ENCODE results near the gene RASAL2. TPM values are rescaled to one million over a fixed set of nuclear protein-coding genes. Genes with fewer than 3 reads are reported as not detected.

The RASAL2 gene
- total RNA-seq, 1 experiment from 2014 or later: 36.8 TPM

GRCh38 chr1:178050084-178050483 lies 43.8 kb upstream of the RASAL2 start:
- Mint-ChIP-seq H3K4me1 (ENCODE audit: low read depth, unreplicated experiment) (peaks cover 14% of the 10 kb centered on the region), H3K4me3 (ENCODE audit: unreplicated experiment) (no peak overlapping the region), H3K27ac (ENCODE audit: unreplicated experiment) (no peak overlapping the region), H3K9me3 (ENCODE audit: unreplicated experiment) (no peaks in the 10 kb centered on the region), H3K36me3 (ENCODE audit: insufficient read depth, unreplicated experiment) (no peaks in the 10 kb centered on the region), H3K27me3 (ENCODE audit: insufficient read depth, unreplicated experiment) (no peaks in the 10 kb centered on the region)
- intact Hi-C loops (cut with micrococcal nuclease; ENCODE audit: unreplicated experiment): no loop called here
- Histone ChIP-seq H3K36me3 (ENCODE audit: control insufficient read depth, insufficient read depth, low read length) (no peaks in the 10 kb centered on the region), H3K27me3 (replicated peaks; ENCODE audit: control insufficient read depth, insufficient read depth, low read length) (no peaks in the 10 kb centered on the region), H3K4me3 (ENCODE audit: low read depth, low read length) (no peak overlapping the region), H3K4me1 (peaks cover 16% of the 10 kb centered on the region), H3K9me3 (no peaks in the 10 kb centered on the region; the same call in 1 of the 2 replicates)
- no TSS peak for BruUV-seq (replicated peaks)
- DNase-seq: no peak
- ChIA-PET POLR2A (no interaction called here), CTCF (no interaction called here)
- TF ChIP-seq, protein P1, sequence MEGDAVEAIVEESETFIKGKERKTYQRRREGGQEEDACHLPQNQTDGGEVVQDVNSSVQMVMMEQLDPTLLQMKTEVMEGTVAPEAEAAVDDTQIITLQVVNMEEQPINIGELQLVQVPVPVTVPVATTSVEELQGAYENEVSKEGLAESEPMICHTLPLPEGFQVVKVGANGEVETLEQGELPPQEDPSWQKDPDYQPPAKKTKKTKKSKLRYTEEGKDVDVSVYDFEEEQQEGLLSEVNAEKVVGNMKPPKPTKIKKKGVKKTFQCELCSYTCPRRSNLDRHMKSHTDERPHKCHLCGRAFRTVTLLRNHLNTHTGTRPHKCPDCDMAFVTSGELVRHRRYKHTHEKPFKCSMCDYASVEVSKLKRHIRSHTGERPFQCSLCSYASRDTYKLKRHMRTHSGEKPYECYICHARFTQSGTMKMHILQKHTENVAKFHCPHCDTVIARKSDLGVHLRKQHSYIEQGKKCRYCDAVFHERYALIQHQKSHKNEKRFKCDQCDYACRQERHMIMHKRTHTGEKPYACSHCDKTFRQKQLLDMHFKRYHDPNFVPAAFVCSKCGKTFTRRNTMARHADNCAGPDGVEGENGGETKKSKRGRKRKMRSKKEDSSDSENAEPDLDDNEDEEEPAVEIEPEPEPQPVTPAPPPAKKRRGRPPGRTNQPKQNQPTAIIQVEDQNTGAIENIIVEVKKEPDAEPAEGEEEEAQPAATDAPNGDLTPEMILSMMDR (IDR thresholded peaks at IDR 0.05; ENCODE audit: insufficient read depth in 1 of 2, low read depth in 1 of 2, low read length in 1 of 2, severe bottlenecking in 1 of 2, unreplicated experiment in 1 of 2): no peak

- Mint-ChIP-seq H3K36me3 (ENCODE audit: insufficient read depth, unreplicated experiment) (no peaks in the 10 kb centered on the region), H3K4me1 (ENCODE audit: low read depth, unreplicated experiment) (peaks cover 18% of the 10 kb centered on the region), H3K27me3 (ENCODE audit: insufficient read depth, unreplicated experiment) (no peaks in the 10 kb centered on the region), H3K9me3 (ENCODE audit: unreplicated experiment) (no peaks in the 10 kb centered on the region), H3K4me3 (ENCODE audit: unreplicated experiment) (no peak overlapping the region), H3K27ac (ENCODE audit: unreplicated experiment) (no peak overlapping the region)
- TF ChIP-seq, protein P1 (IDR thresholded peaks at IDR 0.05; ENCODE audit: insufficient read depth in 1 of 2, low read depth in 1 of 2, low read length in 1 of 2, severe bottlenecking in 1 of 2, unreplicated experiment in 1 of 2): no peak
- intact Hi-C loops (cut with micrococcal nuclease; ENCODE audit: unreplicated experiment): no loop called here
- H3K36me3 ChIP-seq (ENCODE audit: control insufficient read depth, insufficient read depth, low read length): no peaks in the 10 kb centered on the region
- peaks cover 16% of the 10 kb centered on the region for H3K4me1 ChIP-seq
- H3K9me3 ChIP-seq: no peaks in the 10 kb centered on the region; the same call in 1 of the 2 replicates
- no peak for DNase-seq
- no peak overlapping the region for H3K4me3 ChIP-seq (ENCODE audit: low read depth, low read length)
- no peaks in the 10 kb centered on the region for H3K27me3 ChIP-seq (replicated peaks; ENCODE audit: control insufficient read depth, insufficient read depth, low read length)
- BruUV-seq (replicated peaks): no TSS peak
- ChIA-PET POLR2A (no interaction called here), CTCF (interaction anchor here (0.8 kb wide), 1 partner anchor 43 kb away, joined by 3 read pairs; the partner anchor contains the start of gene RASAL2)
Measured at GRCh38 chr1:178051071-178051470, 42.8 kb upstream of the RASAL2 start.

- BruUV-seq (replicated peaks): no TSS peak
- H3K27me3 Mint-ChIP-seq (ENCODE audit: insufficient read depth, unreplicated experiment): no peaks in the 10 kb centered on the region
- Histone ChIP-seq H3K36me3 (ENCODE audit: control insufficient read depth, insufficient read depth, low read length) (no peaks in the 10 kb centered on the region), H3K9me3 (no peaks in the 10 kb centered on the region), H3K27me3 (replicated peaks; ENCODE audit: control insufficient read depth, insufficient read depth, low read length) (no peaks in the 10 kb centered on the region), H3K4me3 (ENCODE audit: low read depth, low read length) (0 out of 2 replicates have a peak overlapping the region, but pooled peaks have one; percentile 2), H3K4me1 (peaks cover 6% of the 10 kb centered on the region; the same call in 1 of the 2 replicates)
- H3K27ac Mint-ChIP-seq (ENCODE audit: unreplicated experiment): peak overlapping the region; percentile 48
- peaks cover 21% of the 10 kb centered on the region for H3K4me1 Mint-ChIP-seq (ENCODE audit: low read depth, unreplicated experiment)
- ChIA-PET CTCF (interaction anchor here (0.6 to 1.6 kb wide), 4 partner anchors 21 to 449 kb away, joined by 3 to 9 read pairs (median 4); no protein-coding TSS in a partner anchor), POLR2A (interaction anchor here (0.6 kb wide), 2 partner anchors 22 to 41 kb away, joined by 3 to 5 read pairs; partner anchors contain the start of gene RASAL2)
- peak; percentile 45 to 58 for DNase-seq
- intact Hi-C loops (cut with micrococcal nuclease; ENCODE audit: unreplicated experiment): no loop called here
- no peaks in the 10 kb centered on the region for H3K9me3 Mint-ChIP-seq (ENCODE audit: unreplicated experiment)
- H3K4me3 Mint-ChIP-seq (ENCODE audit: unreplicated experiment): peak overlapping the region; percentile 61
- H3K36me3 Mint-ChIP-seq (ENCODE audit: insufficient read depth, unreplicated experiment): no peaks in the 10 kb centered on the region
- TF ChIP-seq, protein P1 (IDR thresholded peaks at IDR 0.05; ENCODE audit: insufficient read depth in 1 of 2, low read depth in 1 of 2, low read length in 1 of 2, severe bottlenecking in 1 of 2, unreplicated experiment in 1 of 2): no peak
Measured at GRCh38 chr1:178052650-178053461, 41.0 kb upstream of the RASAL2 start.
